HEK293 (cell line): Measurements from ENCODE around the gene PTPN4.

Source experiments
- GLIS2 ChIP-seq: fragments of 450-650 bp; formaldehyde crosslinking; IDR thresholded peaks from 2 replicates; pipeline ENCODE4 v1.5.1; 2016; ENCODE audit warnings: missing biosample characterization, missing genetic modification characterization
- SCRT2 ChIP-seq: fragments of 450-650 bp; formaldehyde crosslinking; IDR thresholded peaks from 2 replicates; pipeline ENCODE4 v1.5.1; 2016; ENCODE audit warnings: missing biosample characterization, missing genetic modification characterization
- SETDB1 ChIP-seq: IDR thresholded peaks from one replicate; pipeline ENCODE4 v1.6.1; 2017; ENCODE audit warnings: mild to moderate bottlenecking, low read length, moderate library complexity, mixed read lengths; ENCODE audit not compliant: insufficient read length
- TCF7L2 ChIP-seq: IDR thresholded peaks from 2 replicates; pipeline ENCODE4 v1.6.1; 2011; ENCODE audit warnings: low read depth, mild to moderate bottlenecking, inconsistent platforms, low read length, moderate library complexity, borderline replicate concordance
- TRIM28 ChIP-seq: IDR thresholded peaks from 2 replicates; pipeline ENCODE4 v1.6.1; 2011; ENCODE audit warnings: low read length, control low read depth, borderline replicate concordance
- YY1 ChIP-seq: fragments of 450-650 bp; formaldehyde crosslinking; IDR thresholded peaks from 2 replicates; pipeline ENCODE4 v1.5.1; 2018; ENCODE audit warnings: missing biosample characterization, missing genetic modification characterization
- ZBTB7A ChIP-seq: fragments of 450-650 bp; formaldehyde crosslinking; IDR thresholded peaks from 2 replicates; pipeline ENCODE4 v1.5.1; 2016; ENCODE audit warnings: low read depth, missing biosample characterization, missing genetic modification characterization
- ZNF501 ChIP-seq: fragments of 450-650 bp; formaldehyde crosslinking; IDR thresholded peaks from 2 replicates; pipeline ENCODE4 v1.5.1; 2016; ENCODE audit warnings: missing biosample characterization, missing genetic modification characterization
- ZNF707 ChIP-seq: fragments of 450-650 bp; formaldehyde crosslinking; IDR thresholded peaks from 2 replicates; pipeline ENCODE4 v1.5.1; 2016; ENCODE audit warnings: missing biosample characterization, missing genetic modification characterization
- TF ChIP-seq, protein P1 (sequence below): fragments of 450-650 bp; formaldehyde crosslinking; IDR thresholded peaks from 2 replicates; pipeline ENCODE4 v1.5.1; 2016; ENCODE audit warnings: missing biosample characterization, missing genetic modification characterization
- TF ChIP-seq, protein P2 (sequence below): fragments of 450-650 bp; formaldehyde crosslinking; IDR thresholded peaks from 2 replicates; pipeline ENCODE4 v1.5.1; 2016; ENCODE audit warnings: missing biosample characterization, missing genetic modification characterization

DNA sequence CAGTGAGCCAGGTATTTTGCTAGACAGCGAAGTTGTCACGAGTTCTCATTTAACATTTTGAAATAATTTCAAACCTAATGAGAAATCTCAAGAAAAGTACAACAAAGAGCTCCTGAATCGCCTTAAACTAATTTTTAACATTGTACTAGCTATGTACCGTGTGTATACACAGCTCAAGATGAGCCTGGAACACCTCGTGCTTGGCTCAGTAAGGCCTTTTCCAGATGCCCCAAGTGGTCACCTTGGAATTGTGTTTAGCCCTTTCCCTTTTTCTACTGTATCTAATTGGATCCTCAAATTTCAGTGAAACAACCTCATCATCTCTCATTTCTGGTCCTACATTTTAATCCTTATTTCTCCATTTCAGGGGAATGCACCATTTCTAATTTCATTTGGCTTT is 7.2 kb downstream of the PTPN4 start:
- TF ChIP-seq ZBTB7A (tag by site-specific recombination) (no peak), SETDB1 (no peak), YY1 (no peak), ZNF501 (no peak), GLIS2 (tag by site-specific recombination) (no peak), SCRT2 (tag by site-specific recombination) (no peak), TCF7L2 (no peak), TRIM28 (no peak), ZNF707 (tag by site-specific recombination) (no peak)
- TF ChIP-seq, protein P1, sequence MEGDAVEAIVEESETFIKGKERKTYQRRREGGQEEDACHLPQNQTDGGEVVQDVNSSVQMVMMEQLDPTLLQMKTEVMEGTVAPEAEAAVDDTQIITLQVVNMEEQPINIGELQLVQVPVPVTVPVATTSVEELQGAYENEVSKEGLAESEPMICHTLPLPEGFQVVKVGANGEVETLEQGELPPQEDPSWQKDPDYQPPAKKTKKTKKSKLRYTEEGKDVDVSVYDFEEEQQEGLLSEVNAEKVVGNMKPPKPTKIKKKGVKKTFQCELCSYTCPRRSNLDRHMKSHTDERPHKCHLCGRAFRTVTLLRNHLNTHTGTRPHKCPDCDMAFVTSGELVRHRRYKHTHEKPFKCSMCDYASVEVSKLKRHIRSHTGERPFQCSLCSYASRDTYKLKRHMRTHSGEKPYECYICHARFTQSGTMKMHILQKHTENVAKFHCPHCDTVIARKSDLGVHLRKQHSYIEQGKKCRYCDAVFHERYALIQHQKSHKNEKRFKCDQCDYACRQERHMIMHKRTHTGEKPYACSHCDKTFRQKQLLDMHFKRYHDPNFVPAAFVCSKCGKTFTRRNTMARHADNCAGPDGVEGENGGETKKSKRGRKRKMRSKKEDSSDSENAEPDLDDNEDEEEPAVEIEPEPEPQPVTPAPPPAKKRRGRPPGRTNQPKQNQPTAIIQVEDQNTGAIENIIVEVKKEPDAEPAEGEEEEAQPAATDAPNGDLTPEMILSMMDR (tag by site-specific recombination), result no peak
- TF ChIP-seq, protein P2, sequence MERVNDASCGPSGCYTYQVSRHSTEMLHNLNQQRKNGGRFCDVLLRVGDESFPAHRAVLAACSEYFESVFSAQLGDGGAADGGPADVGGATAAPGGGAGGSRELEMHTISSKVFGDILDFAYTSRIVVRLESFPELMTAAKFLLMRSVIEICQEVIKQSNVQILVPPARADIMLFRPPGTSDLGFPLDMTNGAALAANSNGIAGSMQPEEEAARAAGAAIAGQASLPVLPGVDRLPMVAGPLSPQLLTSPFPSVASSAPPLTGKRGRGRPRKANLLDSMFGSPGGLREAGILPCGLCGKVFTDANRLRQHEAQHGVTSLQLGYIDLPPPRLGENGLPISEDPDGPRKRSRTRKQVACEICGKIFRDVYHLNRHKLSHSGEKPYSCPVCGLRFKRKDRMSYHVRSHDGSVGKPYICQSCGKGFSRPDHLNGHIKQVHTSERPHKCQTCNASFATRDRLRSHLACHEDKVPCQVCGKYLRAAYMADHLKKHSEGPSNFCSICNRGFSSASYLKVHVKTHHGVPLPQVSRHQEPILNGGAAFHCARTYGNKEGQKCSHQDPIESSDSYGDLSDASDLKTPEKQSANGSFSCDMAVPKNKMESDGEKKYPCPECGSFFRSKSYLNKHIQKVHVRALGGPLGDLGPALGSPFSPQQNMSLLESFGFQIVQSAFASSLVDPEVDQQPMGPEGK, result no peak
